ENCODE measurements around the gene NPHP3.

DNA sequence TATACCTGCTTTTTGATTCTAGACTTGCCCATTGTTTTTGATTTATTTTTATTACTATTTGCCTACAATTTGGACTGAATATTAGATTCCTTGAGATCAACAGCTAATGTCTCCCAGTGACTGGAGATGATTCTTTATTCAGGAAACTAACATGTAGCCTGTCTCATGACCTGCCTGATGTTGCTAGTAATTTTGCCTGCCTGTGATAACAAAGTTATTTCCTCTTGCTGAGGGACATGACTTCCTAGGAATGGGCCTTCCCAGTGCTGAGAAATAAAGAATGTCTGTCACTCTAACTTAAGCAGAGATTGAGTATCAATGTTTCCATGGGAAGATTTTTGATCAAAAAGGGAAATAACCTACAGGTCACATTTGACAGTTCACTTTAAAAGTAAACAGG is 13.4 kb upstream of the NPHP3 start:
- TF ChIP-seq, protein P1, sequence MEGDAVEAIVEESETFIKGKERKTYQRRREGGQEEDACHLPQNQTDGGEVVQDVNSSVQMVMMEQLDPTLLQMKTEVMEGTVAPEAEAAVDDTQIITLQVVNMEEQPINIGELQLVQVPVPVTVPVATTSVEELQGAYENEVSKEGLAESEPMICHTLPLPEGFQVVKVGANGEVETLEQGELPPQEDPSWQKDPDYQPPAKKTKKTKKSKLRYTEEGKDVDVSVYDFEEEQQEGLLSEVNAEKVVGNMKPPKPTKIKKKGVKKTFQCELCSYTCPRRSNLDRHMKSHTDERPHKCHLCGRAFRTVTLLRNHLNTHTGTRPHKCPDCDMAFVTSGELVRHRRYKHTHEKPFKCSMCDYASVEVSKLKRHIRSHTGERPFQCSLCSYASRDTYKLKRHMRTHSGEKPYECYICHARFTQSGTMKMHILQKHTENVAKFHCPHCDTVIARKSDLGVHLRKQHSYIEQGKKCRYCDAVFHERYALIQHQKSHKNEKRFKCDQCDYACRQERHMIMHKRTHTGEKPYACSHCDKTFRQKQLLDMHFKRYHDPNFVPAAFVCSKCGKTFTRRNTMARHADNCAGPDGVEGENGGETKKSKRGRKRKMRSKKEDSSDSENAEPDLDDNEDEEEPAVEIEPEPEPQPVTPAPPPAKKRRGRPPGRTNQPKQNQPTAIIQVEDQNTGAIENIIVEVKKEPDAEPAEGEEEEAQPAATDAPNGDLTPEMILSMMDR (IDR thresholded peaks at IDR 0.05), result no peak
- no peak for TF ChIP-seq POLR2A (IDR thresholded peaks at IDR 0.05)

All from testis (tissue), 2 donors.